ENCODE results near the gene MYBPC2.
A peak's percentile ranks its signal among the peaks of the same experiment; 100 is the strongest.
"Not testable (repeated sequence)": the region's sequence is repeated elsewhere in the genome, so short reads cannot be mapped to it uniquely, and the experiment has no call there.

The MYBPC2 gene

GRCh38 chr19:50466706-50467039 is 34.0 kb downstream of the MYBPC2 start:
- TF ChIP-seq CTCF (IDR thresholded peaks at IDR 0.05) (no peak), ZFX (IDR thresholded peaks at IDR 0.05; ENCODE audit: borderline replicate concordance) (no peak)
- no peak overlapping the region for H3K27ac ChIP-seq

GRCh38 chr19:50467566-50467965 is 34.9 kb downstream of the MYBPC2 start:
- H3K27ac ChIP-seq, result no peak overlapping the region
- TF ChIP-seq ZFX (IDR thresholded peaks at IDR 0.05; ENCODE audit: borderline replicate concordance) (no peak), CTCF (IDR thresholded peaks at IDR 0.05) (no peak)

- H3K27ac ChIP-seq, result no peak overlapping the region
- no peak for TF ChIP-seq CTCF (IDR thresholded peaks at IDR 0.05)
- no peak for TF ChIP-seq ZFX (IDR thresholded peaks at IDR 0.05; ENCODE audit: borderline replicate concordance)
These were observed 36.1 kb downstream of the MYBPC2 start for GRCh38 chr19:50468818-50469217.

- not testable (repeated sequence) for H3K27ac ChIP-seq
These were observed 40.6 kb downstream of the MYBPC2 start for GRCh38 chr19:50473336-50473735.

- TF ChIP-seq ZFX (IDR thresholded peaks at IDR 0.05; ENCODE audit: borderline replicate concordance) (no peak), CTCF (IDR thresholded peaks at IDR 0.05) (no peak)
- no peak overlapping the region for H3K27ac ChIP-seq
These were observed 42.4 kb downstream of the MYBPC2 start for GRCh38 chr19:50475101-50475568.

- no peak for TF ChIP-seq ZFX (IDR thresholded peaks at IDR 0.05; ENCODE audit: borderline replicate concordance)
- no peak for TF ChIP-seq CTCF (IDR thresholded peaks at IDR 0.05)
- H3K27ac ChIP-seq, result peak overlapping the region; percentile 97
These were observed 43.1 kb downstream of the MYBPC2 start for GRCh38 chr19:50475736-50476223.

- H3K27ac ChIP-seq, result peak within 1 kb of the TSS; percentile 97
- TF ChIP-seq ZFX (IDR thresholded peaks at IDR 0.05; ENCODE audit: borderline replicate concordance) (no peak), CTCF (IDR thresholded peaks at IDR 0.05) (no peak)
These were observed 43.7 kb downstream of the MYBPC2 start, which contains the start of the genes EMC10 and GARIN5A for GRCh38 chr19:50476224-50476906. TSS of gene EMC10 (plus strand) at chr19:50476507. CDS start at chr19:50476545, 38 bp downstream. TSS of gene GARIN5A (minus strand) at chr19:50476848. CDS start at chr19:50476388, 460 bp downstream.

- peak overlapping the region; percentile 97 for H3K27ac ChIP-seq
- no peak for TF ChIP-seq ZFX (IDR thresholded peaks at IDR 0.05; ENCODE audit: borderline replicate concordance)
- no peak for TF ChIP-seq CTCF (IDR thresholded peaks at IDR 0.05)
These were observed 44.2 kb downstream of the MYBPC2 start for GRCh38 chr19:50476907-50477238.

Data from 22Rv1 (cell line).